Caco-2 (cell line): ENCODE measurements around the gene TUBA1A. TPM values are rescaled to one million over a fixed set of nuclear protein-coding genes. Genes with fewer than 3 reads are reported as not detected.

Source experiments
- BruUV-seq: library from RNA; stranded (reverse); fragments of 400-500 nt; replicated peaks from 2 replicates; lab custom pipeline; 2021; lab: Mats Ljungman, UMichigan
- CTCF ChIA-PET: fragments of 300-600 bp; sonication (Branson Sonifier 250); formaldehyde crosslinking; loops from one replicate; lab custom pipeline; 2022; ENCODE audit warnings: antibody characterized with exemption; lab: Charles Lee
- POLR2A ChIA-PET: fragments of 300-600 bp; sonication (Branson Sonifier 250); formaldehyde crosslinking; loops from one replicate; lab custom pipeline; 2022; ENCODE audit warnings: antibody characterized with exemption; lab: Charles Lee
- DNase-seq, 2 experiments: peaks; one replicate each; pipeline versions ENCODE4 v3.0.0 to v3.0.0-alpha.2; 2020 to 2022
- H3K27me3 ChIP-seq: replicated peaks from 2 replicates; pipeline ENCODE4 v1.6.0; 2011; ENCODE audit warnings: low read length; ENCODE audit not compliant: control insufficient read depth, insufficient read depth
- H3K36me3 ChIP-seq: 2 replicates; pipeline ENCODE4 v1.5.1; 2011; ENCODE audit warnings: low read length; ENCODE audit not compliant: control insufficient read depth, insufficient read depth
- H3K4me1 ChIP-seq: fragments of 250-450 bp; sonication (Bioruptor Pico); 2 replicates; pipeline ENCODE4 v1.5.1; 2020; ENCODE audit warnings: mild to moderate bottlenecking
- H3K4me3 ChIP-seq: 2 replicates; pipeline ENCODE4 v1.5.1; 2011; ENCODE audit warnings: low read depth, mild to moderate bottlenecking, control low read depth, low read length
- H3K9me3 ChIP-seq: fragments of 250-450 bp; sonication (Bioruptor Pico); 2 replicates; pipeline ENCODE4 v1.5.1; 2020; ENCODE audit warnings: mild to moderate bottlenecking, moderate library complexity
- H3K27ac Mint-ChIP-seq: one replicate; pipeline ENCODE4 v1.8.0; 2022; ENCODE audit warnings: mixed read lengths; ENCODE audit not compliant: unreplicated experiment
- H3K27me3 Mint-ChIP-seq: one replicate; pipeline ENCODE4 v1.8.0; 2022; ENCODE audit warnings: mixed read lengths; ENCODE audit not compliant: insufficient read depth, unreplicated experiment
- H3K36me3 Mint-ChIP-seq: one replicate; pipeline ENCODE4 v1.8.0; 2022; ENCODE audit warnings: mild to moderate bottlenecking, mixed read lengths; ENCODE audit not compliant: insufficient read depth, unreplicated experiment
- H3K4me1 Mint-ChIP-seq: one replicate; pipeline ENCODE4 v1.8.0; 2022; ENCODE audit warnings: low read depth, mixed read lengths; ENCODE audit not compliant: unreplicated experiment
- H3K4me3 Mint-ChIP-seq: one replicate; pipeline ENCODE4 v1.8.0; 2022; ENCODE audit warnings: mild to moderate bottlenecking, moderate library complexity, mixed read lengths; ENCODE audit not compliant: unreplicated experiment
- H3K9me3 Mint-ChIP-seq: one replicate; pipeline ENCODE4 v1.8.0; 2022; ENCODE audit warnings: mixed read lengths; ENCODE audit not compliant: unreplicated experiment
- intact Hi-C: fragments of 100-400 bp; cut with micrococcal nuclease; formaldehyde crosslinking; loops from one replicate; pipeline ENCODE4 v1.10.0; 2022; ENCODE audit not compliant: unreplicated experiment
- total RNA-seq: library from RNA; stranded (reverse); gene quantifications from 2 replicates; pipeline ENCODE4 v1.2.3, GENCODE V29; 2022
- TF ChIP-seq, protein P1 (sequence below), 2 experiments: fragments of 200-600 bp in 1 of 2; IDR thresholded peaks; 1 replicate in 1 of 2; 2 replicates in 1 of 2; pipeline versions ENCODE4 v1.5.1 to v1.8.0; 2011 to 2022; ENCODE audit warnings: antibody characterized with exemption in 1 of 2, control low read depth in 1 of 2, inconsistent platforms in 1 of 2, low read depth in 1 of 2, low read length in 1 of 2, mild to moderate bottlenecking in 1 of 2, moderate library complexity in 1 of 2; ENCODE audit not compliant: insufficient read depth in 1 of 2, severe bottlenecking in 1 of 2, unreplicated experiment in 1 of 2

TUBA1A gene
- total RNA-seq, 1 experiment from 2014 or later: 9.1 TPM

DNA sequence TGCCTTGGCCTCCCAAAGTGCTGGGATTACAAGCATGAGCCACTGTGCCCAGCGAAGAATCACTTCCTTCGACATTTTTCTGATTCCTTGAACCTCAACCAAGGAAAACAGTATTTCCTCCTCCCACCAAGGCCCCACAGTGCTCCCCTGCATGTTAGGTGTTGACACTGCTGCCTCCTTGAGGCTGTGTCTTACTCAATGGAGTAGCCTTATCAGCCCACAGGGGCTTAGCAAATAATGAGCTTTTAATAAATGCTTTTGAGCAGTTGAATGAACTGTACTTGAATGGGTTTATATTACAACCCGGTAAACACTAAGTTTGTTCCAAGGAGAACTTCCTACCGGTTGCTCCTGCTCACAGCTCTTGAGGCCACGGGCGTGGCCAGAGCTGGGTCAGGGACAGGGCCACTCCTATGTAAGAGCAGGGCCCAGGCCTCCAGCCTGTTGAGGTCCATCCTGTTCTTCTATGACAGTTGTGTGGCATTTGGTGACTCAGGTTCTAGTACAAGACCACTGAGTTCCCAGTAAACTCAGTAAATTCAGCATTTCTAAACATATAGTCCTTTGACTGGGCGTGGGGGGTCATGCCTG lies 36.8 kb upstream of the TUBA1A start:
- no peaks in the 10 kb centered on the region for H3K9me3 ChIP-seq
- H3K36me3 ChIP-seq: no peaks in the 10 kb centered on the region
- no TSS peak for BruUV-seq
- intact Hi-C loops: no loop called here
- ChIA-PET POLR2A (no interaction called here), CTCF (interaction anchor here (1.8 kb wide), 1 partner anchor 9 kb away, joined by 8 read pairs; no protein-coding TSS in a partner anchor)
- H3K4me3 Mint-ChIP-seq: no peak overlapping the region
- H3K27me3 ChIP-seq: no peaks in the 10 kb centered on the region
- H3K36me3 Mint-ChIP-seq: no peaks in the 10 kb centered on the region
- H3K4me3 ChIP-seq: no peak overlapping the region
- no peaks in the 10 kb centered on the region for H3K9me3 Mint-ChIP-seq
- peaks cover 6% of the 10 kb centered on the region for H3K4me1 Mint-ChIP-seq
- TF ChIP-seq, protein P1, sequence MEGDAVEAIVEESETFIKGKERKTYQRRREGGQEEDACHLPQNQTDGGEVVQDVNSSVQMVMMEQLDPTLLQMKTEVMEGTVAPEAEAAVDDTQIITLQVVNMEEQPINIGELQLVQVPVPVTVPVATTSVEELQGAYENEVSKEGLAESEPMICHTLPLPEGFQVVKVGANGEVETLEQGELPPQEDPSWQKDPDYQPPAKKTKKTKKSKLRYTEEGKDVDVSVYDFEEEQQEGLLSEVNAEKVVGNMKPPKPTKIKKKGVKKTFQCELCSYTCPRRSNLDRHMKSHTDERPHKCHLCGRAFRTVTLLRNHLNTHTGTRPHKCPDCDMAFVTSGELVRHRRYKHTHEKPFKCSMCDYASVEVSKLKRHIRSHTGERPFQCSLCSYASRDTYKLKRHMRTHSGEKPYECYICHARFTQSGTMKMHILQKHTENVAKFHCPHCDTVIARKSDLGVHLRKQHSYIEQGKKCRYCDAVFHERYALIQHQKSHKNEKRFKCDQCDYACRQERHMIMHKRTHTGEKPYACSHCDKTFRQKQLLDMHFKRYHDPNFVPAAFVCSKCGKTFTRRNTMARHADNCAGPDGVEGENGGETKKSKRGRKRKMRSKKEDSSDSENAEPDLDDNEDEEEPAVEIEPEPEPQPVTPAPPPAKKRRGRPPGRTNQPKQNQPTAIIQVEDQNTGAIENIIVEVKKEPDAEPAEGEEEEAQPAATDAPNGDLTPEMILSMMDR (IDR thresholded peaks at IDR 0.05; ENCODE audit: insufficient read depth in 1 of 2, low read depth in 1 of 2, low read length in 1 of 2, severe bottlenecking in 1 of 2, unreplicated experiment in 1 of 2): no peak
- H3K4me1 ChIP-seq: no peaks in the 10 kb centered on the region
- no peak overlapping the region for H3K27ac Mint-ChIP-seq
- H3K27me3 Mint-ChIP-seq: peaks cover 2% of the 10 kb centered on the region
- no peak for DNase-seq

- no peak for DNase-seq
- H3K27me3 ChIP-seq: no peaks in the 10 kb centered on the region
- H3K36me3 ChIP-seq: no peaks in the 10 kb centered on the region
- no peaks in the 10 kb centered on the region for H3K4me1 ChIP-seq
- Mint-ChIP-seq H3K9me3 (no peaks in the 10 kb centered on the region), H3K4me1 (no peaks in the 10 kb centered on the region), H3K27ac (no peak overlapping the region), H3K27me3 (no peaks in the 10 kb centered on the region), H3K4me3 (no peak overlapping the region), H3K36me3 (no peaks in the 10 kb centered on the region)
- H3K9me3 ChIP-seq: no peaks in the 10 kb centered on the region
- intact Hi-C loops: no loop called here
- BruUV-seq: no TSS peak
- CTCF ChIA-PET: no interaction called here
- TF ChIP-seq, protein P1 (IDR thresholded peaks at IDR 0.05; ENCODE audit: insufficient read depth in 1 of 2, low read depth in 1 of 2, low read length in 1 of 2, severe bottlenecking in 1 of 2, unreplicated experiment in 1 of 2): no peak
- POLR2A ChIA-PET: no interaction called here
- no peak overlapping the region for H3K4me3 ChIP-seq
These were observed 34.9 kb upstream of the TUBA1A start for GRCh38 chr12:49223590-49224369.

DNA sequence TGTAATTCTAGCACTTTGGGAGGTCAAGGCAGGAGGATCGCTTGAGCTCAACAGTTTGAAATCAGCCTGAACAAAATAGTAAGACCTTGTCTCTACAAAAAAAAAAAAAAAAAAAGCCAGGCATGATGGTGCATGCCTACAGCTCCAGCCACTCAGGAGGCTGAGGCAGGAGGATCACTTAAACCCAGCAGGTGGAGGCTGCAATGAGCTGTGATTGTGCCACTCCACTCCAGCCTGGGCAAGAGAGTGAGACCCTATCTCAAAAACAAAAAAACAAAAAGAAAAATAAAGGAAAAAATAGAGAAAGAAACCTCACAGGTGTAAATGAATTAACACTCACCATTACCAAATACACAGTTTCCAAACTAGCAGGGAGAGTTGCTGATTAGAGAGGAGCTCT lies 34.2 kb upstream of the TUBA1A start:
- H3K27me3 ChIP-seq: no peaks in the 10 kb centered on the region
- DNase-seq: no peak
- POLR2A ChIA-PET: interaction anchor here (0.6 kb wide), 1 partner anchor 82 kb away, joined by 4 read pairs; no protein-coding TSS in a partner anchor

More for the DNA sequence above, 34.2 kb upstream of the TUBA1A start:
- H3K36me3 ChIP-seq: no peaks in the 10 kb centered on the region
- TF ChIP-seq, protein P1 (IDR thresholded peaks at IDR 0.05; ENCODE audit: insufficient read depth in 1 of 2, low read depth in 1 of 2, low read length in 1 of 2, severe bottlenecking in 1 of 2, unreplicated experiment in 1 of 2): no peak
- Mint-ChIP-seq H3K9me3 (no peaks in the 10 kb centered on the region), H3K27ac (no peak overlapping the region), H3K27me3 (no peaks in the 10 kb centered on the region), H3K36me3 (no peaks in the 10 kb centered on the region), H3K4me3 (no peak overlapping the region), H3K4me1 (no peaks in the 10 kb centered on the region)
- CTCF ChIA-PET: interaction anchor here (0.8 kb wide), 1 partner anchor 12 kb away, joined by 3 read pairs; no protein-coding TSS in a partner anchor
- H3K9me3 ChIP-seq: no peaks in the 10 kb centered on the region
- intact Hi-C loops: no loop called here
- no peak overlapping the region for H3K4me3 ChIP-seq
- H3K4me1 ChIP-seq: no peaks in the 10 kb centered on the region
- no TSS peak for BruUV-seq
